H9 (cell line): ENCODE data around the gene ATG5. TPM values are rescaled to one million over a fixed set of nuclear protein-coding genes. Genes with fewer than 3 reads are reported as not detected.
A peak's percentile ranks its signal among the peaks of the same experiment; 100 is the strongest.

Source experiments
- DNase-seq: peaks from one replicate; pipeline ENCODE4 v3.0.0-alpha.2; 2017
- H2AFZ ChIP-seq: one replicate; pipeline ENCODE4 v1.6.1; 2013; ENCODE audit warnings: mild to moderate bottlenecking, low read length, control low read depth, moderate library complexity
- H2AK5ac ChIP-seq: 2 replicates; pipeline ENCODE4 v1.6.1; 2013; ENCODE audit warnings: low read length, control low read depth, mixed read lengths; ENCODE audit not compliant: insufficient read length
- H2BK120ac ChIP-seq: one replicate; pipeline ENCODE4 v1.6.1; 2013; ENCODE audit warnings: low read depth, mild to moderate bottlenecking, low read length, control low read depth, inconsistent platforms; ENCODE audit not compliant: poor library complexity, severe bottlenecking
- H2BK12ac ChIP-seq: 2 replicates; pipeline ENCODE4 v1.6.1; 2013; ENCODE audit warnings: low read length, control low read depth, mixed read lengths, low read depth; ENCODE audit not compliant: insufficient read length
- H2BK15ac ChIP-seq: 2 replicates; pipeline ENCODE4 v1.6.1; 2013; ENCODE audit warnings: low read depth, low read length, control low read depth
- H2BK20ac ChIP-seq: one replicate; pipeline ENCODE4 v1.6.1; 2013; ENCODE audit warnings: low read depth, mild to moderate bottlenecking, low read length, control low read depth, inconsistent platforms; ENCODE audit not compliant: poor library complexity, severe bottlenecking
- H2BK5ac ChIP-seq: 2 replicates; pipeline ENCODE4 v1.6.1; 2013; ENCODE audit warnings: low read length, control low read depth, mixed read lengths; ENCODE audit not compliant: insufficient read length
- H3K14ac ChIP-seq: 2 replicates; pipeline ENCODE4 v1.6.1; 2013; ENCODE audit warnings: low read length, control low read depth; ENCODE audit not compliant: insufficient read depth
- H3K18ac ChIP-seq: 2 replicates; pipeline ENCODE4 v1.6.1; 2013; ENCODE audit warnings: low read depth, mild to moderate bottlenecking, mixed read lengths, low read length, control low read depth; ENCODE audit not compliant: insufficient read length
- H3K23ac ChIP-seq: 2 replicates; pipeline ENCODE4 v1.6.1; 2013; ENCODE audit warnings: low read length, control low read depth, mixed read lengths, low read depth; ENCODE audit not compliant: insufficient read length
- H3K23me2 ChIP-seq: 2 replicates; pipeline ENCODE4 v1.6.1; 2013; ENCODE audit warnings: low read depth, mild to moderate bottlenecking, mixed read lengths, low read length, control low read depth; ENCODE audit not compliant: insufficient read length, poor library complexity, severe bottlenecking
- H3K27ac ChIP-seq: 2 replicates; pipeline ENCODE4 v1.5.1; 2013; ENCODE audit warnings: low read length, control low read depth, mixed read lengths, low read depth; ENCODE audit not compliant: insufficient read length
- H3K27me3 ChIP-seq: 2 replicates; pipeline ENCODE4 v1.6.1; 2013; ENCODE audit warnings: low read length, control low read depth, inconsistent platforms; ENCODE audit not compliant: insufficient read depth
- H3K4ac ChIP-seq: 2 replicates; pipeline ENCODE4 v1.6.1; 2013; ENCODE audit warnings: low read depth, mild to moderate bottlenecking, control low read depth, inconsistent platforms, low read length, moderate library complexity
- H3K4me1 ChIP-seq: 2 replicates; pipeline ENCODE4 v1.6.1; 2013; ENCODE audit warnings: low read length, control low read depth, inconsistent platforms; ENCODE audit not compliant: insufficient read depth
- H3K4me2 ChIP-seq: 2 replicates; pipeline ENCODE4 v1.6.1; 2013; ENCODE audit warnings: low read length, control low read depth, mixed read lengths; ENCODE audit not compliant: insufficient read length, insufficient read depth
- H3K56ac ChIP-seq: 2 replicates; pipeline ENCODE4 v1.6.1; 2013; ENCODE audit warnings: low read depth, mild to moderate bottlenecking, mixed read lengths, low read length, control low read depth; ENCODE audit not compliant: insufficient read length
- H3K79me1 ChIP-seq: 2 replicates; pipeline ENCODE4 v1.6.1; 2013; ENCODE audit warnings: low read depth, mild to moderate bottlenecking, moderate library complexity, low read length, control low read depth, inconsistent platforms; ENCODE audit not compliant: insufficient read depth, poor library complexity, severe bottlenecking
- H3K79me2 ChIP-seq: 2 replicates; pipeline ENCODE4 v1.6.1; 2013; ENCODE audit warnings: low read length, control low read depth, inconsistent platforms; ENCODE audit not compliant: insufficient read depth
- H3K9ac ChIP-seq: 2 replicates; pipeline ENCODE4 v1.6.1; 2013; ENCODE audit warnings: low read length, control low read depth, mixed read lengths; ENCODE audit not compliant: insufficient read length; ENCODE audit errors: extremely low read depth
- H3K9me3 ChIP-seq: one replicate; pipeline ENCODE4 v1.6.1; 2013; ENCODE audit warnings: low read depth, low read length, inconsistent platforms; ENCODE audit not compliant: control insufficient read depth
- H3T11ph ChIP-seq: one replicate; pipeline ENCODE4 v1.6.1; 2013; ENCODE audit warnings: mild to moderate bottlenecking, low read length, control low read depth, inconsistent platforms
- H4K20me1 ChIP-seq: one replicate; pipeline ENCODE4 v1.6.1; 2013; ENCODE audit not compliant: control insufficient read depth, insufficient read length, insufficient read depth
- H4K5ac ChIP-seq: 2 replicates; pipeline ENCODE4 v1.6.1; 2013; ENCODE audit warnings: low read depth, mild to moderate bottlenecking, mixed read lengths, low read length, control low read depth; ENCODE audit not compliant: insufficient read length
- H4K8ac ChIP-seq: replicated peaks from 2 replicates; pipeline ENCODE4 v1.6.1; 2013; ENCODE audit warnings: low read length, control low read depth, mixed read lengths, low read depth; ENCODE audit not compliant: insufficient read length
- H4K91ac ChIP-seq: 2 replicates; pipeline ENCODE4 v1.6.1; 2013; ENCODE audit warnings: low read depth, mild to moderate bottlenecking, moderate library complexity, mixed read lengths, low read length, control low read depth; ENCODE audit not compliant: insufficient read length
- H3K27ac Mint-ChIP-seq, 3 experiments: 2 replicates in 2 of 3; 3 replicates in 1 of 3; pipeline ENCODE4 v1.8.0; 2020 to 2021; ENCODE audit warnings: mixed read lengths in 3 of 3, mild to moderate bottlenecking in 1 of 3, moderate library complexity in 1 of 3
- H3K27me3 Mint-ChIP-seq: 2 replicates; pipeline ENCODE4 v1.8.0; 2021; ENCODE audit warnings: low read depth, mild to moderate bottlenecking, moderate library complexity, mixed read lengths
- H3K36me3 Mint-ChIP-seq, 3 experiments: 2 replicates in 2 of 3; 3 replicates in 1 of 3; pipeline ENCODE4 v1.8.0; 2020 to 2021; ENCODE audit warnings: low read depth in 3 of 3, mixed read lengths in 3 of 3; ENCODE audit not compliant: insufficient read depth in 1 of 3
- H3K4me1 Mint-ChIP-seq, 2 experiments: 2 replicates each; pipeline ENCODE4 v1.8.0; 2020; ENCODE audit warnings: mixed read lengths in 2 of 2
- H3K4me3 Mint-ChIP-seq, 2 experiments: 2 replicates in 1 of 2; 3 replicates in 1 of 2; pipeline ENCODE4 v1.8.0; 2020 to 2021; ENCODE audit warnings: mild to moderate bottlenecking in 2 of 2, mixed read lengths in 2 of 2, moderate library complexity in 1 of 2
- H3K9me3 Mint-ChIP-seq, 2 experiments: 2 replicates in 1 of 2; 3 replicates in 1 of 2; pipeline ENCODE4 v1.8.0; 2020; ENCODE audit warnings: mild to moderate bottlenecking in 2 of 2, mixed read lengths in 2 of 2, moderate library complexity in 1 of 2
- WGBS: extraction: QIAGEN DNeasy Blood & Tissue Kit; methylation state at CpG from one replicate; pipeline ENCODE4 v1.1.7; 2013; ENCODE audit warnings: missing lambda C conversion rate, low lambda C conversion rate, mixed read lengths; ENCODE audit not compliant: insufficient read length; ENCODE audit errors: extremely low coverage; 5-methylcytosine and 5-hydroxymethylcytosine counted together
- total RNA-seq: library from RNA; stranded (reverse); gene quantifications from 2 replicates; pipeline ENCODE4 v1.2.1, GENCODE V29; 2021
- TF ChIP-seq, protein P1 (sequence below): fragments of 200-600 bp; sonication (generic); conservative IDR thresholded peaks from 3 replicates; pipeline ENCODE4 v1.8.0; 2021; ENCODE audit warnings: antibody characterized with exemption, mild to moderate bottlenecking

Gene ATG5
- total RNA-seq, 1 experiment from 2014 or later, result 36.7 TPM

DNA sequence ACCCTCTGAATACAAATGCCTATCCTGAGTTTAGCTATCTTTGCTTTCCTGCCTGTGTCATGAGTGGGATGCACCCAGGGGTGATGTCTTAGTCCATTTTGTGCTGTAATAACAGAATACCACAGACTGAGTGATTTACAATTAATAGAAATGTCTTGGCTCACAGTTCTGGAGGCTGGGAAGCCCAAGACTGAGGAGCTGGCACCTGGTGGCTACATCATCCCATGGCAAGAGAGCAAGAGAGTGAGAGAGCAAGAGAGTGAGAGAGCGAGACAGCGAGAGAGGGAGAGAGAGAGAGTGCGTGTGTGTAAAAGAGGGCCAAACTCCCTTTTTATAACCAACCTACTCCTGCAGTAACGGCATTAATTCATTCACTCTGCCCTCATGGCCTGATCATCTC is 162.6 kb downstream of the ATG5 start:
- H4K91ac ChIP-seq, result no peak overlapping the region
- no peak overlapping the region for H2BK5ac ChIP-seq
- no CpG with 5 or more reads among the region's 4 CpGs for WGBS
- no peaks in the 10 kb centered on the region for H3K79me1 ChIP-seq
- no peak overlapping the region for H2BK15ac ChIP-seq
- no peak overlapping the region for H2AFZ ChIP-seq
- no peak overlapping the region for H2AK5ac ChIP-seq
- H3K4me1 ChIP-seq, result peaks cover 2% of the 10 kb centered on the region; the same call in 1 of the 2 replicates
- H3K18ac ChIP-seq, result no peak overlapping the region
- no peak overlapping the region for H2BK20ac ChIP-seq
- TF ChIP-seq, protein P1, sequence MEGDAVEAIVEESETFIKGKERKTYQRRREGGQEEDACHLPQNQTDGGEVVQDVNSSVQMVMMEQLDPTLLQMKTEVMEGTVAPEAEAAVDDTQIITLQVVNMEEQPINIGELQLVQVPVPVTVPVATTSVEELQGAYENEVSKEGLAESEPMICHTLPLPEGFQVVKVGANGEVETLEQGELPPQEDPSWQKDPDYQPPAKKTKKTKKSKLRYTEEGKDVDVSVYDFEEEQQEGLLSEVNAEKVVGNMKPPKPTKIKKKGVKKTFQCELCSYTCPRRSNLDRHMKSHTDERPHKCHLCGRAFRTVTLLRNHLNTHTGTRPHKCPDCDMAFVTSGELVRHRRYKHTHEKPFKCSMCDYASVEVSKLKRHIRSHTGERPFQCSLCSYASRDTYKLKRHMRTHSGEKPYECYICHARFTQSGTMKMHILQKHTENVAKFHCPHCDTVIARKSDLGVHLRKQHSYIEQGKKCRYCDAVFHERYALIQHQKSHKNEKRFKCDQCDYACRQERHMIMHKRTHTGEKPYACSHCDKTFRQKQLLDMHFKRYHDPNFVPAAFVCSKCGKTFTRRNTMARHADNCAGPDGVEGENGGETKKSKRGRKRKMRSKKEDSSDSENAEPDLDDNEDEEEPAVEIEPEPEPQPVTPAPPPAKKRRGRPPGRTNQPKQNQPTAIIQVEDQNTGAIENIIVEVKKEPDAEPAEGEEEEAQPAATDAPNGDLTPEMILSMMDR, result no peak
- no peaks in the 10 kb centered on the region for H3K79me2 ChIP-seq
- H4K20me1 ChIP-seq, result no peaks in the 10 kb centered on the region
- H2BK120ac ChIP-seq, result no peak overlapping the region
- Mint-ChIP-seq H3K27me3 (peaks cover 3% of the 10 kb centered on the region; the same call in 1 of the 2 replicates), H3K4me3 (no peak overlapping the region), H3K27ac (peak overlapping the region in 1 of 3 experiments; percentile 85; a peak in 2 of 7 replicates), H3K4me1 (peaks cover 38 to 42% of the 10 kb centered on the region in 2 experiments), H3K36me3 (no peaks in the 10 kb centered on the region; a peak in 1 of 7 replicates), H3K9me3 (no peaks in the 10 kb centered on the region; a peak in 1 of 5 replicates)
- H3K4ac ChIP-seq, result no peak overlapping the region
- H3K23me2 ChIP-seq, result no peaks in the 10 kb centered on the region
- H3T11ph ChIP-seq, result no peak overlapping the region
- no peak for DNase-seq
- H3K9me3 ChIP-seq, result no peaks in the 10 kb centered on the region
- no peak overlapping the region for H3K14ac ChIP-seq
- no peak overlapping the region for H4K8ac ChIP-seq
- no peak overlapping the region for H3K56ac ChIP-seq
- H3K27me3 ChIP-seq, result no peaks in the 10 kb centered on the region; the same call in 1 of the 2 replicates
- H3K4me2 ChIP-seq, result no peak overlapping the region
- no peak overlapping the region for H4K5ac ChIP-seq
- H3K27ac ChIP-seq, result no peak overlapping the region
- no peak overlapping the region for H3K9ac ChIP-seq
- no peak overlapping the region for H2BK12ac ChIP-seq
- H3K23ac ChIP-seq, result no peak overlapping the region
